HG02678 (cell line): ENCODE results near the gene TBC1D3I.
"Not testable (repeated sequence)": the region's sequence is repeated elsewhere in the genome, so short reads cannot be mapped to it uniquely, and the experiment has no call there.

Experiments used
- ATAC-seq: cut with Tn5 transposase; IDR thresholded peaks from one replicate; pipeline ENCODE4 v1.9.1; 2021; ENCODE audit warnings: mild to moderate bottlenecking, moderate library complexity; ENCODE audit not compliant: unreplicated experiment

TBC1D3I gene

GRCh38 chr17:36207383-36207782 lies 57.0 kb downstream of the TBC1D3I start:
- ATAC-seq, result not testable (repeated sequence)

- ATAC-seq, result not testable (repeated sequence)
Measured at GRCh38 chr17:36206486-36206821, 57.9 kb downstream of the TBC1D3I start.

GRCh38 chr17:36205637-36206485 lies 58.5 kb downstream of the TBC1D3I start:
- ATAC-seq, result no peak

- no peak for ATAC-seq
Measured at GRCh38 chr17:36204724-36205500, 59.5 kb downstream of the TBC1D3I start.
